Measurements from ENCODE around the gene SMTN.
"Not testable (repeated sequence)": the region's sequence is repeated elsewhere in the genome, so short reads cannot be mapped to it uniquely, and the experiment has no call there.

The SMTN gene

DNA sequence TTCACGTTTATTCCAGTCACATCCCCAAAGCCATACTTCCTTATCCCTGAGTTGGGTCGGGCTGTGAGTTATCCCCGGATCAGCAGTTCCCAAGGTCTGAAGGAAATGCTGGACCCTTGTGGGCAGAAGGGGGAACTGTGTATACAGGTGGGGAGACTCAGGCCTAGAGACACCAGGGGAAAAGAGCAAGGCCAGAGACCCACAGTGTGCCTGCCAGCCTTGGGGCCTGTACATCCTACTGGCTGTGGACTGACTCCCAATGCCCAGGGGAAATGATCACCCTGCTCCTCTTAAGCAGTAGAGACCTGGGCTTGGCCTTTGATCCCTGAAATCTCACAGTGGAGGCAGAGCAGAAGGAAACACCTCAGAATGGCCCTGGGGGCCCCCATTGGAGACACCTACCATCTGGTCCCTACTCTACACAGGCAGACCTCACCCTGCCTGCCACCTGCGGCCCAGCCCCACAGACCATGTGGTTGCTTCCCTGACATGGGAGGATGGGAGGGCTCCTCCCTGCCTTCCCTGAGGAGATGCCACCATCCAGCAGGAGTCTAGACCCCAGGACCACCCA, 25.0 kb downstream of the SMTN start:
- no peak for DNase-seq

DNA sequence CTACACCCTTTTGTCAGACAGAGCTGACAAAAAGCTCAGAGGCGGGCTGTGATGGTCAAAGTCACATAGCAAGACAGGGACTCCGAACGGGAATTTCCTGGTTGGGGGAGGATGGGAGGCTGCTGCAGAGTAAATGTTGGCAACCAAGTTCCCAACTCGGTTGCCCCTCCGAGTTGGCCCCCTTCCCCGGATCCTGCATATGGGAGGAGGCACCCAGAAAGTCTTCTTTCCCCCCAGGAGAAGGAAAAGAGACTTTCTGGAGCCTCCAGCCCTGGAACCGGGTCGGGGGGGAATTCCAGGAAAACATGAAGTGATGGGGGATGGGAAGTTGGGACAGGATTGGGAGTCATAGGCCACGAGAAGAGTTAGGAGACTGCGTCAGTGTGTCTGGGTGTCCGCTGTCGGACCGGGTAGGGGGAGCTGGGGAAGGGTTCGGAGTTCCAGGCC, 25.6 kb downstream of the SMTN start:
- no peak for DNase-seq

DNA sequence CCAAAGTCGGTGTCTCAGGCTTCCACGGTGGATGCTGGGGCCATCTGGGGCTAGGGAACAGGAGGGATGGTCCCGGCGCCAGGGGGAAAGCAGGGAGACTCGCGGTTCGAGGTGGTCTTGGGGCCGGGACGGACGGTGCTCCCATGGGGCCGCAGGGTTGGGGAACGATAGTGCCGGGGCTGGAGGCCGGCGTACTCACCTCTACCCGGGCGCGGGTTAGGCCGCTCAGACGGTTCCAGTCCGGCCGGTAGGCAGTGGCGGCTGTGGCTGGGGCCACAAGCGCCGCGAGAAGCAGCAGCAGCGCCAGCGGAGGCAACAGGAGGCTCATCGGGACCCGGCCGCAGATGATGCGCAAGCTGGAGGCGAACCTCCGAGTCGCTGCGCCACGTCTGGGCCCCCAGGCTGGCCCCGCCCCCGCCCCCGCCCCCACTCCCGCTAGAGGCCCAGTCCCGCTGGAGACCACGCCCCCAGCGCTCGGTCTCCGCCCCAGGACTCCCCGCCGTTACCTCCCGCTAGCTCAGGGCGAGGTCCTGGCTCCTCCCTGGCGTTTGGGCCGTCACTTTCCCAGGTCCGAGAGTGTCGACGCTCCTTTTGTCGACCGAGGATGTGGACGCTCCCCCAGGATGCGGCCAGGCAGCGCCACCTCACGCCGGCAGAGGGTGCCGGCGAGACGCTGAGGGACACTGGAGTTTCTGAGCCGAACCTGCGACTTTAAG, 26.2 kb downstream of the SMTN start, which contains the start of gene SELENOM:
SELENOM (minus strand) TSS at position 391 of the 716 bp plus-strand sequence; CDS start at position 328, 63 bp downstream.
- DNase-seq, result peak; percentile 87 to 92

DNA sequence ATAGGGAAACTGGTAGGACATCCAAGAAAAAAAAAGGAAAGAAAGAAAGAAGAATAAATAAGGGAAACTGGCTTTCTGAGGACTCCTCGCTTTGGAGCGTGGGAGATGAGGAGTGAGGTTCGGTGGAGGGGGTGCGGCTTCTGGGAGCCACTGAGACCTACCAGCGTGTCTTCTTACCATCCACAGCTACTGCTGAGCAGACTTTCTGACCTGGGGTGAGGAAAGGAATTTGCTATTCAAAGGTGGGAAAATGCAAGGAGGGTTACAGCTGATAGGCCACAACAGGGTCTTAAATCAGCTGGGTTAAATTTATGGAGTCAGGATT, 26.7 kb downstream of the SMTN start:
- DNase-seq, result no peak

DNA sequence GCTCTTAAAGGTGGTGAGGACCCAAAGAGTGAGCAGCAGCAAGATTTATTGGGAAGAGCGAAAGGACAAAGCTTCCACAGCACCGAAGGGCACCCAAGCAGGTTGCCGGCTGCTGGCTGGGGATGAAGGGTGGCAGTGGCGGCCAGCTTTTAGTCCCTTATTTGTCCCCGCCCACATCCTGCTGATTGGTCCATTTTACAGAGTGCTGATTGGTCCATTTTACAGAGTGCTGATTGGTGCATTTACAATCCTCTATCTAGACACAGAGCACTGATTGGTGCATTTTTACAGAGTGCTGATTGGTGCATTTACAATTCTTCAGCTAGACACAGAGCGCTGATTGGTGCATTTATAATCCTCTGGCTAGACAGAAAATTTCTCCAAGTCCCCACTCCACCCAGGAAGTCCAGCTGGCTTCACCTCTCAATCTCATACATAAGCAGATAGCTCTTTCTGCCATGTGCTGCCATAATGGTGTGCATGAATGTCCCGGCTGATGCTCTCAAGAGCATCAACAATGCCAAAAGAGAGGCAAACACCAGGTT, 31.5 kb downstream of the SMTN start:
- DNase-seq, result not testable (repeated sequence)

DNA sequence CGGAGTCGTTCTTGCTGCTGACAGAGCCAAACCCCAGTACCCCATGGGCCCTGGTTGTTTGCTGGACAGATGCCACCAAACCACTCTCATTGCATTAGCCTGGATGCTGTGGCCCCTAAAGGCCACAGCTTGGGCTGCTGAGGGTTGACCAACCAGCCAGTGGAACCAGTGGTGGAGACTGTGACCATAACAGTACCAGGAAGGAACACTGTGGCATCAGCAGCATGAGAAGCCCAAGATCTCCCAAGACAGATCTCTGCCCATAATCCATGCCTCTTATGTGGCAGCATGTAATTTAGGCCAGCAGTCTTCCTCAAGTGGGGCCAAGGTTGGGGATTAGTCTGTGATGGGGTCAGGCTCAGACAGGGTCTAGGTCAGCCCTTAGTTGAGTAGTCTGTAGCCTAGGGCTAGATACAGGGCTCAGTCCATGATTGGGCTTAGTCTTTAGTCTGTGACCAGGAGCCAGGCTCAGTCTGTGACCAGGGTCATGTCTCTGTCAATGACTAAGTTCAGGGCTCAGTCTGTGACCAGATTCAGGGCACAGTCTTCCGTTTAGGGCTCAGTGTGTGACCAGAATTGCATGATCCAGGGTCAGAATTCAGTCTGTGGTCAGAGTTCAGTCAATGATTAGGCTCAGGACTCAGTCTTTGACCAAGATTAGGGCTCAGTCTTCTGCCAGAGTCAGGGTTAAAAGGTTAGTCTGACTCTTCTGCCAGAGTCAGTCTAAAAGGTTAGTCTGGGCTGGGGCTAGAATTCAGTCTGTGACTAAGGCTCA, 37.1 kb downstream of the SMTN start:
- DNase-seq, result no peak

DNA sequence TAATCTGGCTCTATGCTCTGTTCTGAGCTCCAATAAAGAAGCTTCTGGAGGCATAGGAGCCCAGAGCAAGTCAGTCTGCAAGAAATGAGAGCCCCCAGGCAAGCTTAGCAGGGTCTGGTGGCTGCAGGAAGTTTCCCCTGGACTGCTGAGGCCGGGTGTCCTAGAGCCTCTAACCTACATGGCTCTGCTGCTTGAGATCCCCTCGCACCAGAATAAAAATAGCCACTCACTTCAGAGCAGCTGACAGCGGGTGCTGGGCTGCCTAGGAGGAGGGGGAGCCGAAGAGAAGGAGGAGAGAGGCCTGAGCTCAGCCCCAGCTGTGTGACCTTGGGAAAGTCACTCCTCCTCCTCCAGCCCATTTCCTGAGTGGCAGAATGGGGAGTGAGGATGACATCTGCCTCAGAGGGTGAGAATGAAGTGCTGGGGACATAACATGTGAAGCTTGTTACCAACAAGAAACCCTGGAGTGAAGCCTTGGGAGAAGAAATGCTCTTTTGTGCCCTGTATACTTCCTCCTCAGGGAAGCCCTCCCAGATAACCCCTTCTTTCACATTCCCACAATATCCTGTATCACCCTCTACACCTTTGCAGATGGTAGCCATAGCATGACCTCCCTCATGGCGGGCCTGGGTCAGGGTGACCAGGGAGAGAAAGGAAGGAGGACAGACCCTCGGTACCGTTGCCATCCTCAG, 38.1 kb downstream of the SMTN start:
- no peak for DNase-seq

DNA sequence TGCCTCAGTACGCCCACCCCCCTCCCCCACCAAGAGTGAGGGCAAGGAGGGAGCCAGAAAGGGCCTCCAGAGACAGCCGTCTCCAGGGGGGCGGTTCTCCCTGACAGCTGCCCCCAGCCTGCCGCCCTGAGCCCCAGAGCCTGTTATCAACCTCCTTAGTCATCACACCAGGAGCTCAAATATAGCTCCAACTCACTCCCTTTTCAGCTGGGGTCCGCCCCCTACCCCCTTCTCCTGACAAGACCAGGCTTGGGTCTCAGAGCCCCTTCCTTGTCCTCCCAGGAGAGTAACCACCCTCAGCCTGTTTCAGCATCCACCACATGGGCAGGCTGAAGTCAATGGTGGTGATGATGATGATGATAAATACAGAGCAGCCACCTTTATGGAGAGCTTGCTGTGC, 39.1 kb downstream of the SMTN start:
- DNase-seq, result no peak

DNA sequence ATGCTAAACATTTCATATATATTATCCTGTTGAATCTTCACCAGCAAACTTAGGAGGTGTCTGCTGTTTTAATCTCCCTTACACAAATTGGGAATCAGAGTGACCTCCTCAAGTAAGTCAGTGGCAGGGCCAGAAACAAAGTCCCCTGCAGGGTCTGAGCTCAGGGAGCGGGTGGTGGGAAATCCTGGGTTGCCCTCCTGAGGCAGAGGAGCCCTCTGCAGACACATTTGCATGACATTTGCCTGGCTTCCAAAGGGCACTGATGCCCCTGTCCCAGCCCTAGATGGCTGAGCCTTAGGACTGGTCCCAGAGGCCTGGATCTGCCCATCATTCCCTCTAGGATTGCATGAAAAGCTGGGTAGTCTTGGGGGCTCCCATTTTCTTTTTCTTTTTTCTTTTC, 39.5 kb downstream of the SMTN start:
- DNase-seq, result no peak

DNA sequence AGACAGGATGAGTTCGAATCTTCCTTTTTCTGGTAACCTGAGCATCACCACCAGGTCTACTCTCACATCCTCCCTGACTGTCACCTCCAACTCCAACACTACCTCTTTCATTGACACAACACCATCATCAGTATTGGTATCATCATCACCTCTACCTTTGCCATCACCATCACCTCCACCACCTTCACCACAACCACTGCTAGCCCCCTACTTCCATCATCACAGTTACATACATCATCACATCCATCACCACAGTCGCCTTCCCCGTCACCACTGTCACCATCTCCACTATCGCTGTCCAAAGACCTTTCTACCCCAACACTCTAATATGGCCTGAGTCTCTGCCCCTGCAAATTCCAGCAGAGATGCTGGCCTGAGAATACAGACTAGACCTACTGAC, 40.3 kb downstream of the SMTN start:
- no peak for DNase-seq

DNA sequence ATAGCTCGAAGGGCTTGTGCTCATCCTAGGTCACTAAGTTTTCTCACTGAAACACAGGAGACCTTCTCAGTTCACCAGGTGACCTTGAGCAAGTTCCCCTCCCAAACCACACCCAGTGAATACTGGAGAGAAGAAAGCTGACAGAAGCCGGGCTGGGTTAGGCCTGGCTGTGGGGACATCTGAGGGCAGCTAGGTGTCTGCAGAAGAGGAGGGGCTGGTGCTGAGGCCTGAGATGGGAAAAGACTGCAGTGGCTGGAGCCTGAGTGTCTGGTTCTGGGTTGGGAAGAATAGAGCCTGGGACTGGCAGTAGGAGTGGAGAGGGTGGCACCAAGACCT, 41.0 kb downstream of the SMTN start:
- DNase-seq, result no peak

DNA sequence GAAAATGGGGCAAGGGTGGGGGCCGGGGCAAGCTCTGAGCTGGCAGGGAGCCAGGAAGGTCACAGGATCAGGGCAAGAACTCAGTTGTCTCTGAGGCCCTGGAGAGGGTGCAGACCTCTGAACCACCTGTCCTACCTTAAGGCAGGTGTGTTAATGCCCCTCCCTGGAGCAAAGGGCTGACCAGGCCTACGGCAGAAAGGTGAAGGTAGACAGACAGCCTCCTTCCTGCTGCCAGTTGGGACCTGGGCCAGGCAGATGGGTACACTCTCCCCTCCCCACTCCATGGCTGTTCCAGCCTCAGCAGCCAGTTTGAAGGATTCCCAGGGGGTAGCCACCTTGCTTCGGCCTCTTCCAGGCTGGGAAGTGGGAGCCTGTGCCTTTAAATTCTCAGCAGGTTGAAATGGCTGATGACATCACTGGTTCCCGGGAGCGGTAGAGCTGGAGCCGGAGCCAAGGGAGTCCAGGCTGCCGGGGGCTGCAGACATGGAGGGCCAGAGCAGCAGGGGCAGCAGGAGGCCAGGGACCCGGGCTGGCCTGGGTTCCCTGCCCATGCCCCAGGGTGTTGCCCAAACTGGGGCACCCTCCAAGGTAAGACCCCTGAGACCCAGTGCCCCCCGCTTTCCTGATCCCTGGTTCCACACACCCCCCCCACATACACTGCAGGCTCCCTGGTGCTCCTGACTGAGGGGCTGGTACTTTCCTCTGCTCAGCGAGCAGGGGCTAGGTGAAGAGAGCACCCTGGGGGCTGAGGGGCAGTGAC, 41.6 kb downstream of the SMTN start, which contains the start of gene INPP5J:
INPP5J (plus strand) TSS at position 435 of the 760 bp plus-strand sequence; CDS start at position 484, 49 bp downstream.
- no peak for DNase-seq

DNA sequence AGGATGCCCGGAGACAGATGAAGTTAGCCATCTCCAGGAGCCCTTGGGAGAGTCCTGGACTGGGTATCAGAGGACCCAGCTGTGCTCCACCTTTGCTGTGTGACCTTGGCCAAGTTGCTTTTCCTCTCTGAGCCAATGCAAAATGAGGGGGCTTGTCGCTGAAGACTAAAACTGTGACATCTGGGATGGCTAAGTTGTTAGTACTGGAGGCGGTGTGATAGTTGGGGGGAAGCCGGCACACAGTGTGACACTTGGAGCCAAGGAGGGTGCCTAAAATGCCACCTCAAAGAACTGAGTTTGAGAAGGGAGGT, 42.1 kb downstream of the SMTN start:
- DNase-seq, result no peak

DNA sequence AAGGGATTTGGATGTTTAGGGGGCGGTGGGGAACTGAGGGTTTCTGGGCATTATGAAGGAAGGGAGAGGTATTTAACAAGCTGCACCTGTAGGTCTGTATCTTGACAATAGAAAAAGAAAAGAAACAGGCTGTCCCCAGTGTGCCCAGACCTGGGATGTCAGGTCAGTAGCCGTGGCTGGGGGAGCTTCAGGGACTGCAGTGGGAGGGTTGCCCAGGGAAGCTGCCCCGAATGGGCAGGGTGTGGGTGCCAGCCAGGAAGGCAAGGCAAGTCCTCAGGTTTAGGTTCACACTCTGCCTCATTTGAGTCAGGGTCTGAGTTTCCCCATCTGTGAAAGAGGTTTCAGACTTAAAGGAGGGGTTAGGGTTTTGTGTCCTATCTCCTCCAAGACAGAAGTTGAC, 43.2 kb downstream of the SMTN start:
- DNase-seq, result no peak

DNA sequence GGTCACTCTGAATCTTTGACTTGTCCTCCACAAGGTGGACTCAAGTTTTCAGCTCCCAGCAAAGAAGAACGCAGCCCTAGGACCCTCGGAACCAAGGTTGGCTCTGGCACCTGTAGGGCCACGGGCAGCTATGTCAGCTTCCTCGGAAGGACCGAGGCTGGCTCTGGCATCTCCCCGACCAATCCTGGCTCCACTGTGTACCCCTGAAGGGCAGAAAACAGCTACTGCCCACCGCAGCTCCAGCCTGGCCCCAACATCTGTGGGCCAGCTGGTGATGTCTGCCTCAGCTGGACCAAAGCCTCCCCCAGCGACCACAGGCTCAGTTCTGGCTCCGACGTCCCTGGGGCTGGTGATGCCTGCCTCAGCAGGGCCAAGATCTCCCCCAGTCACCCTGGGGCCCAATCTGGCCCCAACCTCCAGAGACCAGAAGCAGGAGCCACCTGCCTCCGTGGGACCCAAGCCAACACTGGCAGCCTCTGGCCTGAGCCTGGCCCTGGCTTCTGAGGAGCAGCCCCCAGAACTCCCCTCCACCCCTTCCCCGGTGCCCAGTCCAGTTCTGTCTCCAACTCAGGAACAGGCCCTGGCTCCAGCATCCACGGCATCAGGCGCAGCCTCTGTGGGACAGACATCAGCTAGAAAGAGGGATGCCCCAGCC, 43.8 kb downstream of the SMTN start:
- no peak for DNase-seq

DNA sequence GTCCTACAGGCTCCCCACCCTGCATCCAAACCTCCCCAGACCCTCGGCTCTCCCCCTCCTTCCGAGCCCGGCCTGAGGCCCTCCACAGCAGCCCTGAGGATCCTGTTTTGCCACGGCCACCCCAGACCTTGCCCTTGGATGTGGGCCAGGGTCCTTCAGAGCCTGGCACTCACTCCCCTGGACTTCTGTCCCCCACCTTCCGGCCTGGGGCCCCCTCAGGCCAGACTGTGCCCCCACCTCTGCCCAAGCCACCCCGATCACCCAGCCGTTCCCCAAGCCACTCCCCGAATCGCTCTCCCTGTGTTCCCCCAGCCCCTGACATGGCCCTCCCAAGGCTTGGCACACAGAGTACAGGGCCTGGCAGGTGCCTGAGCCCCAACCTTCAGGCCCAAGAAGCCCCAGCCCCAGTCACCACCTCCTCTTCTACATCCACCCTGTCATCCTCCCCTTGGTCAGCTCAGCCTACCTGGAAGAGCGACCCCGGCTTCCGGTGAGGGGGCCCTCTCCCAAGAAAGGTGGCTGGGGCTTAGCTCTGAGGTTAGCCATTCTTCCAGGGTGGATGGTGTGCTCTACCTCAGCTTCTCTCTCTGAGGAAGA, 44.5 kb downstream of the SMTN start:
- DNase-seq, result no peak

DNA sequence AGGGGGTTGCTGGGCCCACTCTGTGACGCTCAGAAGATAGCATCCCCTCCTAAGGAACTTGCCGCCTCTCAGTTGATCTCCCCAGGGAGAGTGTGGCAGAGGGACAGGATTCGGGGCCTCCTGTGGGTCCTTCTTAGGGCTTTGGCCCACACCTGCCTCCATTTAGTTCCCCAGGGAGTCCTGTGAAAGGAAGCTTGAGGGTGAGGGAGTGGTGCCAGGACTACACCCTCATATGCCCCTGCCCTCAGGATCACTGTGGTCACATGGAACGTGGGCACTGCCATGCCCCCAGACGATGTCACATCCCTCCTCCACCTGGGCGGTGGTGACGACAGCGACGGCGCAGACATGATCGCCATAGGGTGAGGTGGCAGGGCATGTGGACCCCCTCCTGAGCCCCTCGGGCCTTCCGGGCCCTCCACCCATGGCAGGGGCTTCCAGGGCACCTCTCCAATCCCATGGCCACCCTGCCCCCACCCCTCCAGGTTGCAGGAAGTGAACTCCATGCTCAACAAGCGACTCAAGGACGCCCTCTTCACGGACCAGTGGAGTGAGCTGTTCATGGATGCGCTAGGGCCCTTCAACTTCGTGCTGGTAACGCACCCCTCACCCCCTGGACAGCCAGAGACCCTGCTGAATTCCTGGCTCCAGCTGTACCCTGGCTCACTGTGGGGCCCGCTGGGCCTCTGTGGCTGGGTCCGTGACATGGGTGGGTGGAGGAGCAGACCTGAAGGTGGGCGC, 45.2 kb downstream of the SMTN start:
- DNase-seq, result no peak

DNA sequence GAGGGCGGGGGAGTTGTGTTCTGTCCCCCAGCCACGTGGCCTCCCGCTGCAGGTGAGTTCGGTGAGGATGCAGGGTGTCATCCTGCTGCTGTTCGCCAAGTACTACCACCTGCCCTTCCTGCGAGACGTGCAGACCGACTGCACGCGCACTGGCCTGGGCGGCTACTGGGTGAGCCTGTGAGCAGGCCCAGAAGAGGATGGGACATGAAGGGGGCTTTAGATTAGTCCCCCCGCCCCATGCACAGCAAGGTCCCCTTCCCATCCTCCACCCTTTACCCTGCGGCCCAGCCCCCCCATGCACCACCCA, 45.7 kb downstream of the SMTN start:
- no peak for DNase-seq

DNA sequence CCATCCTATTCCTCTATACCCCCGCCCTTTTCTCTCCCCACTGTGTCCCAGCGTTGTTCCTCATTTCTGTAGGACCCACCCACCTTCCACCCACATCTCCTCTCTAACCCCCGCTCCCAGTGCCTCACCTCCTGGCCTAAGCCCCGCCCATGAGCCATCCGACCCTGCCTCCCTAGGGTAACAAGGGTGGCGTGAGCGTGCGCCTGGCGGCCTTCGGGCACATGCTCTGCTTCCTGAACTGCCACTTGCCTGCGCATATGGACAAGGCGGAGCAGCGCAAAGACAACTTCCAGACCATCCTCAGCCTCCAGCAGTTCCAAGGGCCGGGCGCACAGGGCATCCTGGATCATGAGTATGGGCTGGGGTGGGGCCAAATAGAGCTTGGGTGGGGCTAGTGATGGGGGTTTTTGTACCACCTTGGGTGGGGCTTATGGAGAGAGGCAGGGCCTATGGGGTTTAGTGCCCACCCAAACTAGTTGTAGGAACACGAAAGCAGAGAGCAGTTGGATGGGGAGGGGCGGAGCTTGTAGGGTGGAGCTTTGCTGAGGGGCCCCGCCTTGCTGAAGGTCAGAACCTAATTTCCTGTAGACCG, 46.2 kb downstream of the SMTN start:
- no peak for DNase-seq

DNA sequence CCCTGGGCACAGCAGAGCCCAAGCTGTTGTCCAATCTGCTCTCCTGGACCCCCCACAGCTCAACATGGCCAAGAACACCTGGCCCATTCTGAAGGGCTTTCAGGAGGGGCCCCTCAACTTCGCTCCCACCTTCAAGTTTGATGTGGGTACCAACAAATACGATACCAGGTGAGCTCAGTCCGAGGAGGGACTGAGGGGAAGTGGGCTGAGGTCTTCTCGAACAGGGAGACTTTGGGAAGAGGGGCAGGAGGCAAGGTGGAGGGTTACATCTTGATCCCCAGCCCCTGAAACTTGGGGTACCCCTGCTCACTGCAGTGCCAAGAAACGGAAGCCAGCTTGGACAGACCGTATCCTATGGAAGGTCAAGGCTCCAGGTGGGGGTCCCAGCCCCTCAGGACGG, 47.0 kb downstream of the SMTN start:
- DNase-seq, result no peak

DNA sequence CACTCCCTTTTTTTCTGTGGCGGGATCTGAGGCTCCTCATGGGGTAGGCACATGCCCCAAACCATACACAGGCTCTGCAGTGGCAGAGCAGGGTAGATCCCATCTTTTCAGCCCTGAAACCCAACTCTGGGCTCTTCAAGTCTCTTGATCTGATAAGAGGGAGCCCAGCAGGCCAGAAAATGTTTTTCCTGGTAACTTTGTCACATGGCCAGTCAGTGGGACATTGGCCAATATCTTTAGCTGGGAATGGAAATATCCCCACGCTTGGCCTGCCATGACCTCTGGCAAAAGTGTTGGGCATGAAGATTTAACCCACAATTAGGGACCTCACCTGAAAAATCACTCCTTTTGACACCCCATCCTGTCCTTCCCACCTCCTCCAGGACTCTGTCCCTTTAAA, 49.8 kb downstream of the SMTN start:
- DNase-seq, result no peak

Measured in stimulated activated CD4-positive, alpha-beta T cell treated with anti-CD3 and anti-CD28 coated beads, Interleukin-2, amount 100 ng/mL, for 24 hours (primary cell).